A673 (cell line): ENCODE results near the gene OGDH. TPM values are rescaled to one million over a fixed set of nuclear protein-coding genes. Genes with fewer than 3 reads are reported as not detected.

Source experiments
- BruUV-seq: library from RNA; stranded (reverse); fragments of 400-500 nt; replicated peaks from 2 replicates; lab custom pipeline; 2021; lab: Mats Ljungman, UMichigan
- CTCF ChIA-PET: fragments of 300-600 bp; sonication (Branson Sonifier 250); formaldehyde crosslinking; loops from one replicate; lab custom pipeline; 2022; ENCODE audit warnings: antibody characterized with exemption; lab: Charles Lee
- POLR2A ChIA-PET: fragments of 300-600 bp; sonication (Branson Sonifier 250); formaldehyde crosslinking; loops from one replicate; lab custom pipeline; 2022; ENCODE audit warnings: antibody characterized with exemption; ENCODE audit not compliant: low non-redundant PET; lab: Charles Lee
- DNase-seq: peaks from one replicate; pipeline ENCODE4 v3.0.0-alpha.2; 2015; ENCODE audit warnings: low spot score
- H3K27ac ChIP-seq: fragments of 200-600 bp; sonication (generic); 2 replicates; pipeline ENCODE4 v1.5.1; 2016; ENCODE audit warnings: mixed run types, low read depth, mild to moderate bottlenecking, mixed read lengths, antibody characterized with exemption, low read length; ENCODE audit not compliant: poor library complexity, severe bottlenecking
- H3K27me3 ChIP-seq: fragments of 200-600 bp; sonication (generic); replicated peaks from 2 replicates; pipeline ENCODE4 v1.6.1; 2017; ENCODE audit warnings: mixed run types, low read depth, mild to moderate bottlenecking, mixed read lengths, antibody characterized with exemption, low read length; ENCODE audit not compliant: insufficient read depth, poor library complexity
- H3K36me3 ChIP-seq: fragments of 200-600 bp; sonication (generic); 2 replicates; pipeline ENCODE4 v1.6.1; 2016; ENCODE audit warnings: mixed run types, mild to moderate bottlenecking, mixed read lengths, antibody characterized with exemption, low read length; ENCODE audit not compliant: insufficient read depth, poor library complexity, severe bottlenecking
- H3K4me1 ChIP-seq: fragments of 200-600 bp; sonication (generic); 2 replicates; pipeline ENCODE4 v1.6.1; 2017; ENCODE audit warnings: mixed run types, mild to moderate bottlenecking, mixed read lengths, antibody characterized with exemption, low read length; ENCODE audit not compliant: insufficient read depth, poor library complexity, severe bottlenecking
- H3K4me3 ChIP-seq: fragments of 200-600 bp; sonication (generic); 2 replicates; pipeline ENCODE4 v1.5.1; 2016; ENCODE audit warnings: low read depth, mixed run types, mild to moderate bottlenecking, mixed read lengths, low read length; ENCODE audit not compliant: poor library complexity, severe bottlenecking
- H3K9me3 ChIP-seq: fragments of 200-600 bp; sonication (generic); 2 replicates; pipeline ENCODE4 v1.6.1; 2016; ENCODE audit warnings: mixed run types, low read depth, mild to moderate bottlenecking, mixed read lengths, antibody characterized with exemption, low read length; ENCODE audit not compliant: poor library complexity, severe bottlenecking
- CTCF ChIP-seq: fragments of 300-800, 200-600 bp; sonication (generic); conservative IDR thresholded peaks from 2 replicates; pipeline ENCODE4 v1.5.1; 2017; ENCODE audit warnings: low read depth, mild to moderate bottlenecking, antibody characterized with exemption, low read length, moderate library complexity, mixed read lengths
- EZH2 ChIP-seq: fragments of 200-600 bp; sonication (generic); IDR thresholded peaks from 2 replicates; pipeline ENCODE4 v1.6.1; 2017; ENCODE audit warnings: borderline replicate concordance, low read depth, mild to moderate bottlenecking, mixed read lengths, antibody characterized with exemption, low read length; ENCODE audit not compliant: poor library complexity, severe bottlenecking
- intact Hi-C: fragments of 100-400 bp; cut with micrococcal nuclease; formaldehyde crosslinking; loops from one replicate; pipeline ENCODE4 v1.10.0; 2022; ENCODE audit not compliant: unreplicated experiment
- total RNA-seq: library from RNA; stranded (reverse); gene quantifications from 2 replicates; pipeline ENCODE4 v1.2.3, GENCODE V29; 2021

The OGDH gene
- total RNA-seq, 1 experiment from 2014 or later: 111 TPM

- no peak overlapping the region for H3K4me3 ChIP-seq
- H3K9me3 ChIP-seq: no peaks in the 10 kb centered on the region
- H3K4me1 ChIP-seq: no peaks in the 10 kb centered on the region
- ChIA-PET CTCF (no interaction called here), POLR2A (no interaction called here)
- H3K27me3 ChIP-seq: no peaks in the 10 kb centered on the region
- peaks cover 28% of the 10 kb centered on the region for H3K36me3 ChIP-seq
- intact Hi-C loops: no loop called here
- no peak overlapping the region for H3K27ac ChIP-seq
- no peak for TF ChIP-seq CTCF
- no peak for TF ChIP-seq EZH2
- no TSS peak for BruUV-seq
- DNase-seq: no peak
Measured at GRCh38 chr7:44671069-44671468, 64.6 kb downstream of the OGDH start.

DNA sequence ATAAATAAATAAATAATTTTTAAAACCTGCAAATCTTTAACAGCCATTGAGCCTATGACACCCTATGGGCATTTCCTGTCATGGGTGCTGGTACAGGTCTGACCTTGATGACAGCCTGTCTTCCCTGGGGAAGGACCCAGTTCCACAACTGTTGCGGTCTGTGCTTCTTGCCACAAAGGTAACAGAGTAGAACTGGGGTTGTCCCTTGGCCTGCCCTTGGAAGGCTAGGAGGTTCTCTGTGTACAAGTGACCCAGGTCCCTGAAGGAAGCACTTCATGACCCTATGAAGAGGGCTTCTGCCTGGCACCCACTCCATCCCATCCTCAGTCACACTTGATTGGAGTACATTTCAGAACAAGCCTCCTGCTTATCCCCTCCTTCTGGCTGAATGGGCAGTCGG, 66.9 kb downstream of the OGDH start:
- ChIA-PET CTCF (no interaction called here), POLR2A (no interaction called here)
- intact Hi-C loops: no loop called here
- TF ChIP-seq CTCF: no peak
- no peak for TF ChIP-seq EZH2
- no peaks in the 10 kb centered on the region for H3K4me1 ChIP-seq
- no peaks in the 10 kb centered on the region for H3K27me3 ChIP-seq
- no peak overlapping the region for H3K4me3 ChIP-seq
- H3K9me3 ChIP-seq: no peaks in the 10 kb centered on the region
- no TSS peak for BruUV-seq
- no peak for DNase-seq
- no peak overlapping the region for H3K27ac ChIP-seq
- peaks cover 18% of the 10 kb centered on the region for H3K36me3 ChIP-seq

GRCh38 chr7:44673771-44674170, 67.3 kb downstream of the OGDH start:
- intact Hi-C loops: no loop called here
- no peaks in the 10 kb centered on the region for H3K27me3 ChIP-seq
- no peaks in the 10 kb centered on the region for H3K9me3 ChIP-seq
- ChIA-PET POLR2A (no interaction called here), CTCF (no interaction called here)
- no peaks in the 10 kb centered on the region for H3K4me1 ChIP-seq
- H3K36me3 ChIP-seq: peaks cover 14% of the 10 kb centered on the region
- no peak for DNase-seq
- H3K27ac ChIP-seq: no peak overlapping the region
- no peak overlapping the region for H3K4me3 ChIP-seq
- no TSS peak for BruUV-seq
- TF ChIP-seq EZH2: no peak
- no peak for TF ChIP-seq CTCF
